GM23338 (cell line): ENCODE results near the gene ETV4. TPM values are rescaled to one million over a fixed set of nuclear protein-coding genes. Genes with fewer than 3 reads are reported as not detected.

ENCODE experiments used
- ATAC-seq: fragments of 200-7000 bp; cut with Tn5 transposase; 3 replicates; pipeline ENCODE4 v1.9.1; 2020
- DNase-seq: peaks from one replicate; pipeline ENCODE4 v3.0.0-alpha.2; 2015; ENCODE audit warnings: low spot score
- H2AFZ ChIP-seq: fragments of 200-600 bp; sonication (generic); 2 replicates; pipeline ENCODE4 v1.8.0; 2016; ENCODE audit warnings: antibody characterized with exemption, mild to moderate bottlenecking, moderate library complexity
- H3F3A ChIP-seq: fragments of 200-600 bp; sonication (generic); replicated peaks from 2 replicates; pipeline ENCODE4 v1.8.0; 2017; ENCODE audit warnings: antibody characterized with exemption, mixed run types, low read depth
- H3K27ac ChIP-seq: fragments of 200-600 bp; sonication (generic); 2 replicates; pipeline ENCODE4 v1.6.1; 2016; ENCODE audit warnings: low read depth
- H3K27me3 ChIP-seq: fragments of 200-600 bp; sonication (generic); 2 replicates; pipeline ENCODE4 v1.8.0; 2016; ENCODE audit warnings: mild to moderate bottlenecking, mixed run types, moderate library complexity; ENCODE audit not compliant: insufficient read depth
- H3K36me3 ChIP-seq: fragments of 200-600 bp; sonication (generic); 2 replicates; pipeline ENCODE4 v1.8.0; 2016; ENCODE audit warnings: mild to moderate bottlenecking; ENCODE audit not compliant: insufficient read depth
- H3K4me1 ChIP-seq: fragments of 200-600 bp; sonication (generic); 2 replicates; pipeline ENCODE4 v1.8.0; 2016; ENCODE audit warnings: mild to moderate bottlenecking, moderate library complexity; ENCODE audit not compliant: insufficient read depth
- H3K4me2 ChIP-seq: fragments of 200-600 bp; sonication (generic); 2 replicates; pipeline ENCODE4 v1.7.1; 2017; ENCODE audit warnings: mixed run types
- H3K4me3 ChIP-seq: fragments of 200-600 bp; sonication (generic); 2 replicates; pipeline ENCODE4 v1.6.1; 2016; ENCODE audit warnings: mixed run types
- H3K79me2 ChIP-seq: fragments of 200-600 bp; sonication (generic); replicated peaks from 2 replicates; pipeline ENCODE4 v1.8.0; 2017; ENCODE audit warnings: mild to moderate bottlenecking; ENCODE audit not compliant: insufficient read depth
- H3K9me2 ChIP-seq: fragments of 200-600 bp; sonication (generic); 2 replicates; pipeline ENCODE4 v1.8.0; 2017; ENCODE audit not compliant: insufficient read depth
- H4K20me1 ChIP-seq: fragments of 200-600 bp; sonication (generic); replicated peaks from 2 replicates; pipeline ENCODE4 v1.8.0; 2017; ENCODE audit warnings: mild to moderate bottlenecking; ENCODE audit not compliant: insufficient read depth
- H3K27ac Mint-ChIP-seq: 2 replicates; pipeline ENCODE4 v1.8.0; 2020; ENCODE audit warnings: inconsistent platforms, mild to moderate bottlenecking, moderate library complexity, mixed read lengths
- H3K27me3 Mint-ChIP-seq: 3 replicates; pipeline ENCODE4 v1.8.0; 2022; ENCODE audit warnings: low read depth, mild to moderate bottlenecking, moderate library complexity, mixed read lengths, inconsistent platforms; ENCODE audit not compliant: insufficient read depth, poor library complexity
- H3K36me3 Mint-ChIP-seq: 3 replicates; pipeline ENCODE4 v1.8.0; 2021; ENCODE audit warnings: low read depth, mild to moderate bottlenecking, inconsistent platforms, moderate library complexity, mixed read lengths
- H3K4me1 Mint-ChIP-seq: 3 replicates; pipeline ENCODE4 v1.8.0; 2020; ENCODE audit warnings: mild to moderate bottlenecking, inconsistent platforms, mixed read lengths
- H3K4me3 Mint-ChIP-seq: 3 replicates; pipeline ENCODE4 v1.8.0; 2021; ENCODE audit warnings: moderate library complexity, mild to moderate bottlenecking, inconsistent platforms, mixed read lengths
- H3K9me3 Mint-ChIP-seq: 3 replicates; pipeline ENCODE4 v1.8.0; 2020; ENCODE audit warnings: moderate library complexity, mild to moderate bottlenecking, inconsistent platforms, mixed read lengths
- CREB1 ChIP-seq: fragments of 250-450 bp; sonication (Bioruptor Pico); IDR thresholded peaks from 2 replicates; pipeline ENCODE4 v1.5.0; 2020; ENCODE audit warnings: low read depth, mild to moderate bottlenecking, moderate library complexity
- ETS1 ChIP-seq: IDR thresholded peaks from 2 replicates; pipeline ENCODE4 v1.6.1; 2016; ENCODE audit warnings: antibody characterized with exemption
- EZH2 ChIP-seq: fragments of 200-600 bp; sonication (generic); IDR thresholded peaks from one replicate; pipeline ENCODE4 v1.8.0; 2017; ENCODE audit warnings: antibody characterized with exemption, mild to moderate bottlenecking, low read depth; ENCODE audit not compliant: unreplicated experiment
- EZH2phosphoT487 ChIP-seq: fragments of 200-600 bp; sonication (generic); IDR thresholded peaks from one replicate; pipeline ENCODE4 v1.8.1; 2018; ENCODE audit warnings: antibody characterized with exemption; ENCODE audit not compliant: unreplicated experiment
- JUNB ChIP-seq: IDR thresholded peaks from one replicate; pipeline ENCODE4 v1.6.1; 2016; ENCODE audit warnings: antibody characterized with exemption; ENCODE audit not compliant: unreplicated experiment
- NANOG ChIP-seq: IDR thresholded peaks from 2 replicates; pipeline ENCODE4 v1.6.1; 2016; ENCODE audit warnings: antibody characterized with exemption, borderline replicate concordance
- POLR2AphosphoS5 ChIP-seq: IDR thresholded peaks from 2 replicates; pipeline ENCODE4 v1.6.1; 2016; ENCODE audit warnings: antibody characterized with exemption, low read depth
- STAT1 ChIP-seq: IDR thresholded peaks from one replicate; pipeline ENCODE4 v1.6.1; 2016; ENCODE audit warnings: antibody characterized with exemption; ENCODE audit not compliant: unreplicated experiment
- ZNF114 ChIP-seq: fragments of 250-450 bp; sonication (Bioruptor Pico); IDR thresholded peaks from 2 replicates; pipeline ENCODE4 v1.5.0; 2020; ENCODE audit warnings: mild to moderate bottlenecking, moderate library complexity
- ZNF331 ChIP-seq: fragments of 250-450 bp; sonication (Bioruptor Pico); IDR thresholded peaks from 2 replicates; pipeline ENCODE4 v1.5.0; 2020; ENCODE audit warnings: low read depth, mild to moderate bottlenecking, moderate library complexity
- ZNF462 ChIP-seq: fragments of 250-450 bp; sonication (Bioruptor Pico); IDR thresholded peaks from 2 replicates; pipeline ENCODE4 v1.5.0; 2020; ENCODE audit warnings: mild to moderate bottlenecking, moderate library complexity
- polyA plus RNA-seq: library from polyadenylated mRNA; unstranded; fragments of >200 nt; fragmentation: Nextera tagmentation; extraction: Ambion mirVana; gene quantifications from 2 replicates; pipeline ENCODE4 v1.2.1, GENCODE V29; 2016
- total RNA-seq: library from RNA; depleted of rRNA; stranded (reverse); fragments of >200 nt; shearing (Covaris generic); gene quantifications from 2 replicates; pipeline ENCODE4 v1.2.3, GENCODE V29; 2014
- TF ChIP-seq, protein P1 (sequence below), 2 experiments: fragments of 200-600 bp in 1 of 2; sonication (generic) in 1 of 2; conservative IDR thresholded peaks; 2 replicates each; pipeline versions ENCODE4 v1.5.1 to v1.6.1; 2016 to 2017; ENCODE audit warnings: antibody characterized with exemption in 2 of 2, low read depth in 2 of 2, mild to moderate bottlenecking in 2 of 2, moderate library complexity in 1 of 2
- TF ChIP-seq, protein P2 (sequence below): IDR thresholded peaks from one replicate; pipeline ENCODE4 v1.6.1; 2018; ENCODE audit warnings: antibody characterized with exemption; ENCODE audit not compliant: unreplicated experiment

ETV4 gene
- total and polyA plus RNA-seq, 2 experiments from 2014 or later = 97.2 to 149 TPM

DNA sequence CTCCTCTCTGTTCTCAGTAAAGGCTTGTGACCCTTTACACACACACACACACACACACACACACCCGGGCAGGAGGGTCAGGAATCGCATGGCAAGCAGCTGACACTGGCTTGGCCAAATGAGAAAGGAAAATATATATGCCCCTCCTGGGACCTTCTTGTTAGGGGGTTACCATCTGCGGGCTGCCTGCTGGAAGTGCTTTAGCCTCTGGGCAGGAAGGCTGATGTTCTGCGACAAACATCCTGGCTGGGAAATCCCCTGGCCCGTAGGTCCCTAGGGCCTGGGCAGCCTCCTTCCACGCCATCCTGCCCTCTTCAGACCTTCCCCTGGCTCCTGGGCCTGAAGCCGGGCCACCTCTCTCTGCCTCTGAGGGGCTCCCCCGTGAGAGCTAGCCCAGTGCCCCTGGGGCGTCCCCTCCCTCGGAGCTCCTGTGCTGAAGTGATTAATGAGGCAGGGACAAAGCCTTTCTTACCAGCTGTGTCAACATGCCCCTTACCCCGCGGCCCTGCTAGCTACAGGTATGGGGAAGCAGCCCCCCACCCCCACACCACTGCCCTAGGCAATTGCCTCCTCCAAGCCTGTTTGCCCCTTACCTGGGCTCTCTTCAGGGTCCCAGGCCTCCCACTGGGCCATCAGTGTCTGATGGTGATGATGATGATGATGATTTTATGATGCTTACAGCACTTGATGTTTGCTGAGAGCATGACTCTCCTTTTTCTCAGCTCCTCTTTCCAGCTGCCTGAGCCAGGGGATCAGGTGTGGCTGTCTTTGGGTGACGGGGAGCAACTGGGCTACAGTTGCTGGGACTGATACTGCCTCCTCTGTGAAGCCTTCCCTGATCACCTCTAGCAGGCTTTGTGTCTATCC, 32.8 kb upstream of the ETV4 start:
- no peaks in the 10 kb centered on the region for H3K79me2 ChIP-seq
- Mint-ChIP-seq H3K27me3 (peaks cover 20% of the 10 kb centered on the region), H3K9me3 (no peaks in the 10 kb centered on the region), H3K27ac (peak overlapping the region; percentile 47; the same call in 1 of the 2 replicates), H3K4me1 (peaks cover 35% of the 10 kb centered on the region), H3K36me3 (no peaks in the 10 kb centered on the region), H3K4me3 (no peak overlapping the region; the same call in 2 of the 3 replicates)
- H3K27me3 ChIP-seq = no peaks in the 10 kb centered on the region
- H3K4me3 ChIP-seq = no peak overlapping the region
- 0 out of 2 replicates have a peak, but pooled peaks cover 4% of the 10 kb centered on the region for H3F3A ChIP-seq
- ATAC-seq = peak; percentile 61
- H3K36me3 ChIP-seq = no peaks in the 10 kb centered on the region
- H3K4me2 ChIP-seq = peak overlapping the region; percentile 48
- peak; percentile 49 for DNase-seq
- no peaks in the 10 kb centered on the region for H3K9me2 ChIP-seq
- TF ChIP-seq ZNF462 (CRISPR knock-in tag) (no peak), EZH2 (no peak), EZH2phosphoT487 (no peak), ETS1 (no peak), POLR2AphosphoS5 (no peak), NANOG (no peak), STAT1 (no peak), CREB1 (CRISPR knock-in tag) (no peak), ZNF331 (no peak), ZNF114 (no peak), JUNB (no peak)
- TF ChIP-seq, protein P1, sequence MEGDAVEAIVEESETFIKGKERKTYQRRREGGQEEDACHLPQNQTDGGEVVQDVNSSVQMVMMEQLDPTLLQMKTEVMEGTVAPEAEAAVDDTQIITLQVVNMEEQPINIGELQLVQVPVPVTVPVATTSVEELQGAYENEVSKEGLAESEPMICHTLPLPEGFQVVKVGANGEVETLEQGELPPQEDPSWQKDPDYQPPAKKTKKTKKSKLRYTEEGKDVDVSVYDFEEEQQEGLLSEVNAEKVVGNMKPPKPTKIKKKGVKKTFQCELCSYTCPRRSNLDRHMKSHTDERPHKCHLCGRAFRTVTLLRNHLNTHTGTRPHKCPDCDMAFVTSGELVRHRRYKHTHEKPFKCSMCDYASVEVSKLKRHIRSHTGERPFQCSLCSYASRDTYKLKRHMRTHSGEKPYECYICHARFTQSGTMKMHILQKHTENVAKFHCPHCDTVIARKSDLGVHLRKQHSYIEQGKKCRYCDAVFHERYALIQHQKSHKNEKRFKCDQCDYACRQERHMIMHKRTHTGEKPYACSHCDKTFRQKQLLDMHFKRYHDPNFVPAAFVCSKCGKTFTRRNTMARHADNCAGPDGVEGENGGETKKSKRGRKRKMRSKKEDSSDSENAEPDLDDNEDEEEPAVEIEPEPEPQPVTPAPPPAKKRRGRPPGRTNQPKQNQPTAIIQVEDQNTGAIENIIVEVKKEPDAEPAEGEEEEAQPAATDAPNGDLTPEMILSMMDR (conservative IDR thresholded peaks at IDR 0.05; ENCODE audit: low read depth in 2 of 2) = no peak
- TF ChIP-seq, protein P2, sequence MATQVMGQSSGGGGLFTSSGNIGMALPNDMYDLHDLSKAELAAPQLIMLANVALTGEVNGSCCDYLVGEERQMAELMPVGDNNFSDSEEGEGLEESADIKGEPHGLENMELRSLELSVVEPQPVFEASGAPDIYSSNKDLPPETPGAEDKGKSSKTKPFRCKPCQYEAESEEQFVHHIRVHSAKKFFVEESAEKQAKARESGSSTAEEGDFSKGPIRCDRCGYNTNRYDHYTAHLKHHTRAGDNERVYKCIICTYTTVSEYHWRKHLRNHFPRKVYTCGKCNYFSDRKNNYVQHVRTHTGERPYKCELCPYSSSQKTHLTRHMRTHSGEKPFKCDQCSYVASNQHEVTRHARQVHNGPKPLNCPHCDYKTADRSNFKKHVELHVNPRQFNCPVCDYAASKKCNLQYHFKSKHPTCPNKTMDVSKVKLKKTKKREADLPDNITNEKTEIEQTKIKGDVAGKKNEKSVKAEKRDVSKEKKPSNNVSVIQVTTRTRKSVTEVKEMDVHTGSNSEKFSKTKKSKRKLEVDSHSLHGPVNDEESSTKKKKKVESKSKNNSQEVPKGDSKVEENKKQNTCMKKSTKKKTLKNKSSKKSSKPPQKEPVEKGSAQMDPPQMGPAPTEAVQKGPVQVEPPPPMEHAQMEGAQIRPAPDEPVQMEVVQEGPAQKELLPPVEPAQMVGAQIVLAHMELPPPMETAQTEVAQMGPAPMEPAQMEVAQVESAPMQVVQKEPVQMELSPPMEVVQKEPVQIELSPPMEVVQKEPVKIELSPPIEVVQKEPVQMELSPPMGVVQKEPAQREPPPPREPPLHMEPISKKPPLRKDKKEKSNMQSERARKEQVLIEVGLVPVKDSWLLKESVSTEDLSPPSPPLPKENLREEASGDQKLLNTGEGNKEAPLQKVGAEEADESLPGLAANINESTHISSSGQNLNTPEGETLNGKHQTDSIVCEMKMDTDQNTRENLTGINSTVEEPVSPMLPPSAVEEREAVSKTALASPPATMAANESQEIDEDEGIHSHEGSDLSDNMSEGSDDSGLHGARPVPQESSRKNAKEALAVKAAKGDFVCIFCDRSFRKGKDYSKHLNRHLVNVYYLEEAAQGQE = no peak
- H3K4me1 ChIP-seq = peaks cover 35% of the 10 kb centered on the region
- H3K27ac ChIP-seq = no peak overlapping the region
- H2AFZ ChIP-seq = peak overlapping the region; percentile 83
- no peaks in the 10 kb centered on the region for H4K20me1 ChIP-seq
